ENCODE results near the gene DMD. TPM values are rescaled to one million over a fixed set of nuclear protein-coding genes. Genes with fewer than 3 reads are reported as not detected.

The DMD gene
- total RNA-seq, 6 experiments from 2014 or later = 18.7 to 43.4 (median 32.9) TPM

- TF ChIP-seq POLR2A (IDR thresholded peaks at IDR 0.05) (no peak), CTCF (IDR thresholded peaks at IDR 0.05) (no peak)
Observed at GRCh38 chrX:31708116-31708515, 1503.2 kb downstream of the DMD start.

GRCh38 chrX:31706466-31706865 lies 1504.9 kb downstream of the DMD start:
- Histone ChIP-seq H3K36me3 (no peaks in the 10 kb centered on the region), H3K4me1 (no peaks in the 10 kb centered on the region), H3K9me3 (no peaks in the 10 kb centered on the region), H3K4me3 (no peak overlapping the region), H3K27me3 (no peaks in the 10 kb centered on the region), H3K27ac (no peak overlapping the region)
- DNase-seq (no peak), ATAC-seq (no peak)
- TF ChIP-seq CTCF (IDR thresholded peaks at IDR 0.05) (no peak), POLR2A (IDR thresholded peaks at IDR 0.05) (no peak)
- 48% methylated on average over 4 of the region's 4 CpGs for WGBS (ENCODE audit: insufficient coverage, low coverage, low lambda C conversion rate, missing lambda C conversion rate)
- intact Hi-C loops (cut with DNase I) = no loop called here

More at GRCh38 chrX:31708116-31708515, 1503.2 kb downstream of the DMD start:
- intact Hi-C loops (cut with DNase I) = no loop called here
- DNase-seq (no peak), ATAC-seq (no peak)
- WGBS (ENCODE audit: insufficient coverage, low coverage, low lambda C conversion rate, missing lambda C conversion rate) = 61% methylated on average over 2 of the region's 2 CpGs
- Histone ChIP-seq H3K4me3 (no peak overlapping the region), H3K27me3 (no peaks in the 10 kb centered on the region), H3K9me3 (no peaks in the 10 kb centered on the region), H3K27ac (no peak overlapping the region), H3K36me3 (no peaks in the 10 kb centered on the region), H3K4me1 (no peaks in the 10 kb centered on the region)

- DNase-seq = no peak
- ATAC-seq = no peak
- 64% methylated on average over 1 of the region's 1 CpG for WGBS (ENCODE audit: insufficient coverage, low coverage, low lambda C conversion rate, missing lambda C conversion rate)
Observed at GRCh38 chrX:31705816-31706215, 1505.5 kb downstream of the DMD start.

GRCh38 chrX:31704938-31705337 lies 1506.4 kb downstream of the DMD start:
- no peak overlapping the region for H3K4me3 ChIP-seq
- ATAC-seq = no peak
- H3K36me3 ChIP-seq = no peaks in the 10 kb centered on the region
- H3K27me3 ChIP-seq = no peaks in the 10 kb centered on the region
- no peaks in the 10 kb centered on the region for H3K9me3 ChIP-seq
- intact Hi-C loops (cut with DNase I) = no loop called here
- 65% methylated on average over 2 of the region's 2 CpGs for WGBS (ENCODE audit: insufficient coverage, low coverage, low lambda C conversion rate, missing lambda C conversion rate)
- no peaks in the 10 kb centered on the region for H3K4me1 ChIP-seq
- H3K27ac ChIP-seq = no peak overlapping the region
- TF ChIP-seq CTCF (IDR thresholded peaks at IDR 0.05) = no peak
- TF ChIP-seq POLR2A (IDR thresholded peaks at IDR 0.05) = no peak
- no peak for DNase-seq

More at GRCh38 chrX:31705816-31706215, 1505.5 kb downstream of the DMD start:
- TF ChIP-seq POLR2A (IDR thresholded peaks at IDR 0.05) = no peak
- no peak for TF ChIP-seq CTCF (IDR thresholded peaks at IDR 0.05)
- Histone ChIP-seq H3K9me3 (no peaks in the 10 kb centered on the region), H3K4me3 (no peak overlapping the region), H3K36me3 (no peaks in the 10 kb centered on the region), H3K27ac (no peak overlapping the region), H3K27me3 (no peaks in the 10 kb centered on the region), H3K4me1 (no peaks in the 10 kb centered on the region)
- intact Hi-C loops (cut with DNase I) = no loop called here

GRCh38 chrX:31702222-31702621 lies 1509.1 kb downstream of the DMD start:
- TF ChIP-seq POLR2A (IDR thresholded peaks at IDR 0.05) (no peak), CTCF (IDR thresholded peaks at IDR 0.05) (no peak)
- no peaks in the 10 kb centered on the region for H3K27me3 ChIP-seq
- H3K4me3 ChIP-seq = no peak overlapping the region
- DNase-seq (no peak), ATAC-seq (no peak)
- intact Hi-C loops (cut with DNase I) = no loop called here
- WGBS (ENCODE audit: insufficient coverage, low coverage, low lambda C conversion rate, missing lambda C conversion rate) = 45% methylated on average over 2 of the region's 2 CpGs
- no peaks in the 10 kb centered on the region for H3K4me1 ChIP-seq
- no peaks in the 10 kb centered on the region for H3K36me3 ChIP-seq
- H3K9me3 ChIP-seq = no peaks in the 10 kb centered on the region
- H3K27ac ChIP-seq = no peak overlapping the region
